ENCODE results near the gene TADA2B. TPM values are rescaled to one million over a fixed set of nuclear protein-coding genes. Genes with fewer than 3 reads are reported as not detected.

TADA2B gene
- total RNA-seq, 1 experiment from 2014 or later = 14.3 TPM

GRCh38 chr4:7023901-7024300 is 19.3 kb upstream of the TADA2B start (continued):
- TF ChIP-seq MAX (CRISPR knock-in tag; IDR thresholded peaks at IDR 0.05) (no peak), ZNF416 (CRISPR knock-in tag; IDR thresholded peaks at IDR 0.05) (no peak)

- Mint-ChIP-seq H3K36me3 (peaks cover 35% of the 10 kb centered on the region), H3K27ac (peak overlapping the region; percentile 7; the same call in 1 of the 2 replicates), H3K27me3 (ENCODE audit: low read depth) (no peaks in the 10 kb centered on the region), H3K4me3 (no peak overlapping the region), H3K4me1 (peaks cover 25% of the 10 kb centered on the region), H3K9me3 (no peaks in the 10 kb centered on the region)
- CTCF ChIA-PET = interaction anchor here (0.6 kb wide), 1 partner anchor 18 kb away, joined by 3 read pairs; a partner anchor contains a TSS
- TF ChIP-seq USF1 (CRISPR knock-in tag; IDR thresholded peaks at IDR 0.05) (no peak), MXD4 (CRISPR knock-in tag; IDR thresholded peaks at IDR 0.05; ENCODE audit: borderline replicate concordance) (no peak), AR (CRISPR knock-in tag; IDR thresholded peaks at IDR 0.05) (no peak), ELF4 (CRISPR knock-in tag; IDR thresholded peaks at IDR 0.05; ENCODE audit: low read depth) (no peak), USF2 (CRISPR knock-in tag; IDR thresholded peaks at IDR 0.05) (no peak), OVOL2 (CRISPR knock-in tag; IDR thresholded peaks at IDR 0.05; ENCODE audit: borderline replicate concordance) (no peak), GABPB1 (CRISPR knock-in tag; IDR thresholded peaks at IDR 0.05) (no peak), ARID4B (CRISPR knock-in tag; IDR thresholded peaks at IDR 0.05; ENCODE audit: borderline replicate concordance) (no peak), MYBL2 (CRISPR knock-in tag; IDR thresholded peaks at IDR 0.05) (no peak), ZNF232 (CRISPR knock-in tag; IDR thresholded peaks at IDR 0.05) (no peak), CTCF (IDR thresholded peaks at IDR 0.05) (no peak), ZNF281 (CRISPR knock-in tag; IDR thresholded peaks at IDR 0.05) (no peak), FOXP1 (CRISPR knock-in tag; IDR thresholded peaks at IDR 0.05; ENCODE audit: borderline replicate concordance) (no peak), CDX4 (CRISPR knock-in tag; IDR thresholded peaks at IDR 0.05; ENCODE audit: borderline replicate concordance) (no peak), HMGA2 (CRISPR knock-in tag; IDR thresholded peaks at IDR 0.05) (no peak), ZNF396 (CRISPR knock-in tag; IDR thresholded peaks at IDR 0.05; ENCODE audit: borderline replicate concordance) (no peak), ZBTB43 (CRISPR knock-in tag; IDR thresholded peaks at IDR 0.05) (no peak), TEAD4 (CRISPR knock-in tag; IDR thresholded peaks at IDR 0.05) (no peak)
- POLR2A ChIA-PET = no interaction called here
- ATAC-seq (no peak), DNase-seq (ENCODE audit: low spot score) (no peak)
Measured at GRCh38 chr4:7024336-7024890, 18.8 kb upstream of the TADA2B start.

All from WTC11 (cell line).